Measurements from ENCODE around the gene CFAP299. TPM values are rescaled to one million over a fixed set of nuclear protein-coding genes. Genes with fewer than 3 reads are reported as not detected.

Gene CFAP299
- polyA plus RNA-seq, 2 of the 4 experiments (the other 2 are of a cell fraction) = not detected

GRCh38 chr4:80922941-80923340, 587.4 kb downstream of the CFAP299 start:
- FAIRE-seq (no peak), DNase-seq (ENCODE audit: low read depth in 1 of 2, low spot score in 1 of 2) (no peak), ATAC-seq (no peak)
- CTCF ChIA-PET = no interaction called here
- H3K4me2 ChIP-seq = no peak overlapping the region
- WGBS (ENCODE audit: missing lambda C conversion rate) = 10% methylated on average over 2 of the region's 2 CpGs
- POLR2A ChIA-PET = no interaction called here
- H3K4me3 ChIP-seq = no peak overlapping the region
- no peaks in the 10 kb centered on the region for H3K4me1 ChIP-seq
- no peak overlapping the region for H3K27ac ChIP-seq
- H3K9me3 ChIP-seq = no peaks in the 10 kb centered on the region
- TF ChIP-seq JUN (IDR thresholded peaks at IDR 0.05) = no peak
- no peak for TF ChIP-seq CBX2 (IDR thresholded peaks at IDR 0.05; ENCODE audit: borderline replicate concordance, low read depth)
- no peak for TF ChIP-seq HMGXB4 (CRISPR knock-in tag; IDR thresholded peaks at IDR 0.05; ENCODE audit: borderline replicate concordance)
- TF ChIP-seq PHF8 (IDR thresholded peaks at IDR 0.05; ENCODE audit: borderline replicate concordance, low read depth) = no peak
- TF ChIP-seq HOXB13 (CRISPR knock-in tag; IDR thresholded peaks at IDR 0.05; ENCODE audit: low read depth) = no peak

- ATAC-seq = no peak
Observed at GRCh38 chr4:80925293-80925692, 589.8 kb downstream of the CFAP299 start.

GRCh38 chr4:80926446-80926845, 590.9 kb downstream of the CFAP299 start:
- no peak for ATAC-seq
- H3K4me3 ChIP-seq = no peak overlapping the region

More at GRCh38 chr4:80925293-80925692, 589.8 kb downstream of the CFAP299 start:
- ChIA-PET CTCF (no interaction called here), POLR2A (no interaction called here)
- no peak for TF ChIP-seq CHD2 (IDR thresholded peaks at IDR 0.05; ENCODE audit: low read length, partially characterized antibody)
- TF ChIP-seq POLR2A (IDR thresholded peaks at IDR 0.05; ENCODE audit: low read length) = no peak
- TF ChIP-seq EP300 (IDR thresholded peaks at IDR 0.05) = no peak
- 63% methylated on average over 1 of the region's 1 CpG for WGBS (ENCODE audit: missing lambda C conversion rate)
- Histone ChIP-seq H3K4me3 (no peak overlapping the region), H3K4me1 (no peaks in the 10 kb centered on the region), H3K27ac (no peak overlapping the region), H3K4me2 (no peak overlapping the region), H3K9me3 (no peaks in the 10 kb centered on the region)
- FAIRE-seq (no peak), DNase-seq (ENCODE audit: low read depth in 1 of 2, low spot score in 1 of 2) (no peak)

GRCh38 chr4:80926891-80927290, 591.4 kb downstream of the CFAP299 start:
- TF ChIP-seq FOSL2 (IDR thresholded peaks at IDR 0.05) = no peak
- no peak for TF ChIP-seq FOSL2 (CRISPR knock-in tag; IDR thresholded peaks at IDR 0.05)
- no peak for TF ChIP-seq MYC (IDR thresholded peaks at IDR 0.05; ENCODE audit: borderline replicate concordance, low read length)
- no peak overlapping the region for H3K4me3 ChIP-seq
- POLR2A ChIA-PET = no interaction called here
- ATAC-seq (no peak), DNase-seq (ENCODE audit: low read depth in 1 of 2, low spot score in 1 of 2) (no peak), FAIRE-seq (no peak)
- WGBS (ENCODE audit: missing lambda C conversion rate) = 4% methylated on average over 1 of the region's 1 CpG
- no peaks in the 10 kb centered on the region for H3K9me3 ChIP-seq
- no peak overlapping the region for H3K4me2 ChIP-seq
- CTCF ChIA-PET = no interaction called here
- no peaks in the 10 kb centered on the region for H3K4me1 ChIP-seq
- no peak overlapping the region for H3K27ac ChIP-seq

More at GRCh38 chr4:80926446-80926845, 590.9 kb downstream of the CFAP299 start:
- Histone ChIP-seq H3K27ac (no peak overlapping the region), H3K4me2 (no peak overlapping the region), H3K4me1 (no peaks in the 10 kb centered on the region), H3K9me3 (no peaks in the 10 kb centered on the region)
- 0% methylated on average over 1 of the region's 1 CpG for WGBS (ENCODE audit: missing lambda C conversion rate)
- TF ChIP-seq ZNF302 (CRISPR knock-in tag; IDR thresholded peaks at IDR 0.05) (no peak), KDM1A (IDR thresholded peaks at IDR 0.05; ENCODE audit: low read depth) (no peak), HOXB5 (CRISPR knock-in tag; IDR thresholded peaks at IDR 0.05) (no peak), ESRRA (IDR thresholded peaks at IDR 0.05; ENCODE audit: borderline replicate concordance, low read length) (no peak), POLR2AphosphoS2 (conservative IDR thresholded peaks at IDR 0.05; ENCODE audit: low read length) (no peak), FOSL2 (IDR thresholded peaks at IDR 0.05) (no peak), FOSL2 (CRISPR knock-in tag; IDR thresholded peaks at IDR 0.05) (0 out of 2 replicates have a peak, but pooled peaks have one; percentile 54)
- FAIRE-seq (no peak), DNase-seq (ENCODE audit: low read depth in 1 of 2, low spot score in 1 of 2) (no peak)
- POLR2A ChIA-PET = no interaction called here
- CTCF ChIA-PET = no interaction called here

GRCh38 chr4:80927420-80927819, 591.9 kb downstream of the CFAP299 start:
- H3K27ac ChIP-seq = no peak overlapping the region
- no peak for DNase-seq (ENCODE audit: low read depth in 1 of 2, low spot score in 1 of 2)
- ATAC-seq = no peak
- ChIA-PET POLR2A (no interaction called here), CTCF (no interaction called here)
- no peak for FAIRE-seq
- no peaks in the 10 kb centered on the region for H3K9me3 ChIP-seq
- H3K4me3 ChIP-seq = no peak overlapping the region
- H3K4me1 ChIP-seq = no peaks in the 10 kb centered on the region
- TF ChIP-seq MAZ (IDR thresholded peaks at IDR 0.05; ENCODE audit: borderline replicate concordance, low read depth, low read length) (no peak), CHD2 (IDR thresholded peaks at IDR 0.05; ENCODE audit: low read length, partially characterized antibody) (no peak), BCL3 (IDR thresholded peaks at IDR 0.05) (no peak), ESRRA (IDR thresholded peaks at IDR 0.05; ENCODE audit: borderline replicate concordance, low read length) (no peak), CEBPB (IDR thresholded peaks at IDR 0.05) (no peak), PHF8 (IDR thresholded peaks at IDR 0.05; ENCODE audit: borderline replicate concordance, low read depth) (no peak), KDM5A (IDR thresholded peaks at IDR 0.05) (no peak)
- H3K4me2 ChIP-seq = no peak overlapping the region
- 60% methylated on average over 3 of the region's 3 CpGs for WGBS (ENCODE audit: missing lambda C conversion rate)

All from A549 (cell line).